Measurements from ENCODE around the gene NDUFS6.

- TF ChIP-seq CTCF (conservative IDR thresholded peaks at IDR 0.05; ENCODE audit: low read depth, low read length) (no peak), EZH2 (IDR thresholded peaks at IDR 0.05; ENCODE audit: borderline replicate concordance, low read depth, low read length, poor library complexity, severe bottlenecking) (no peak)
Measured at GRCh38 chr5:1770443-1770802, 30.8 kb upstream of the NDUFS6 start.
